NCI-H526 (cell line): ENCODE measurements around the gene IKZF3.
"Not testable (repeated sequence)": the region's sequence is repeated elsewhere in the genome, so short reads cannot be mapped to it uniquely, and the experiment has no call there.

ENCODE experiments used
- DNase-seq, 2 experiments: peaks; one replicate each; lab custom pipeline; 2025; lab: John Stamatoyannopoulos, UW

Gene IKZF3

GRCh38 chr17:39863918-39864746, at the start of gene IKZF3:
IKZF3 (minus strand) TSS chr17:39864312; CDS start chr17:39864126, 186 bp downstream.
- DNase-seq: peak in 1 of 2 experiments; percentile 85

- no peak for DNase-seq
Observed at GRCh38 chr17:39908789-39909352, 44.8 kb upstream of the IKZF3 start.

- no peak for DNase-seq
Observed at GRCh38 chr17:39904990-39905288, 40.8 kb upstream of the IKZF3 start.

GRCh38 chr17:39903158-39903884, 39.2 kb upstream of the IKZF3 start:
- no peak for DNase-seq

GRCh38 chr17:39902027-39902426, 37.9 kb upstream of the IKZF3 start:
- DNase-seq: not testable (repeated sequence)

- no peak for DNase-seq
Observed at GRCh38 chr17:39899215-39899614, 35.1 kb upstream of the IKZF3 start.

GRCh38 chr17:39898088-39898487, 34.0 kb upstream of the IKZF3 start:
- no peak for DNase-seq

GRCh38 chr17:39894681-39895376, 30.7 kb upstream of the IKZF3 start:
- DNase-seq: no peak

GRCh38 chr17:39889200-39889599, 25.1 kb upstream of the IKZF3 start:
- no peak for DNase-seq

GRCh38 chr17:39887078-39887477, 23.0 kb upstream of the IKZF3 start:
- no peak for DNase-seq

GRCh38 chr17:39886102-39886501, 22.0 kb upstream of the IKZF3 start:
- DNase-seq: not testable (repeated sequence)

- peak; percentile 60 for DNase-seq
Observed at GRCh38 chr17:39872751-39873150, 8.6 kb upstream of the IKZF3 start.

GRCh38 chr17:39871801-39872200, 7.7 kb upstream of the IKZF3 start:
- no peak for DNase-seq

- no peak for DNase-seq
Observed at GRCh38 chr17:39870776-39871175, 6.7 kb upstream of the IKZF3 start.

- no peak for DNase-seq
Observed at GRCh38 chr17:39868554-39868942, 4.4 kb upstream of the IKZF3 start.

GRCh38 chr17:39867880-39868553, 3.9 kb upstream of the IKZF3 start, which contains the start of gene ZPBP2:
ZPBP2 (plus strand) TSS chr17:39868202; CDS start chr17:39868355, 153 bp downstream.
- no peak for DNase-seq

- DNase-seq: no peak
Observed at GRCh38 chr17:39867084-39867879, 3.2 kb upstream of the IKZF3 start.

- DNase-seq: no peak
Observed at GRCh38 chr17:39866013-39866730, 2.1 kb upstream of the IKZF3 start.

GRCh38 chr17:39863244-39863917, 731 bp downstream of the IKZF3 start:
- DNase-seq: no peak

- DNase-seq: no peak
Observed at GRCh38 chr17:39861235-39861634, 2.9 kb downstream of the IKZF3 start.
